Activated CD4-positive, alpha-beta T cell treated with anti-CD3 and anti-CD28 coated beads, Interleukin-10, Interleukin-2, amounts not matched to agents 100 ng/mL and 50 ng/mL, durations not matched to agents 16 hours and 8 hours (primary cell): ENCODE data around the gene DACH2.
"Not testable (repeated sequence)": the region's sequence is repeated elsewhere in the genome, so short reads cannot be mapped to it uniquely, and the experiment has no call there.

Experiments
- DNase-seq: peaks from one replicate; pipeline ENCODE4 v3.0.0-alpha.2; 2020

Gene DACH2

GRCh38 chrX:86148024-86148511 is at the start of gene DACH2:
Gene DACH2 (plus strand): TSS chrX:86148451.
- DNase-seq: peak; percentile 52

- DNase-seq: no peak
Observed at GRCh38 chrX:86102341-86102740, 45.9 kb upstream of the DACH2 start.

DNA sequence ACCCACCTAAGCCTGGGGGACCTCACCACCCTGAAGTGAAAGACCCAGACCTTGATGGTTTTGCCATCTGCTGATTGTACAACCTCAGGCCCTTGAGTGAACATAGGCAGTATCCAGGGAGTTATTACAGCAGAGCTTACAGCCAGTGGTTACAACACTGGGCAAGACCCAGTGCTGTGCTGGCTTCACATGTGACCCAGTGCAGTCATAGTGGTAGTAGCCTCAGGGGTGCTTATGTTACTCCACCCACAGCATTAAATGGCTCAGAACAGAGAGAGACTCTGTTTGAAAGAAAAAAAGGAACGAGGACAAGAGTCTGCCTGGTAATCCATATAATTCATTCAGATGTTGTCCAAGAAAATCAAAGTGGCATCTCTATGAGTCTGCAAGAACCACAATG is 45.2 kb upstream of the DACH2 start:
- no peak for DNase-seq

- no peak for DNase-seq
Observed at GRCh38 chrX:86104526-86104925, 43.7 kb upstream of the DACH2 start.

DNA sequence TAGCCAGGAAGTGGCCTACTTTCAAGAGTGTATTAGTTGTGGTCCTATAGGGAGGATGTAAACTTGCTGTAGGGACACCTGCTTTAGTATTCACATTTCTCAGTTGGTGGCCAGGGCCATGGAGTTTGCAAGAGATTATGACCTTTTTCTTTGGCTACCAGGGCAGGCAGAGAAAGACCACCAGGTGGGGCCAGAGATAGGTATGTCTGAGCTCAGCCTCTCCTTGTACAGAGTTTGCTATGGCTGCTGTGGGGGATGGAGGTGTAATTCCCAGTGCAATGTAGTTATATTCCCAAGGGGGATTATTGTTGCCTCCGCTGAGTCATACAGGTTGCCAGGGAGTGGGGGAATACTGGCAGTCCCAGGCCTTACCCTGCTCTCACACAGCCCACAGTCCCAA is 26.3 kb upstream of the DACH2 start:
- no peak for DNase-seq

GRCh38 chrX:86133761-86134160 is 14.5 kb upstream of the DACH2 start:
- DNase-seq: peak; percentile 22

DNA sequence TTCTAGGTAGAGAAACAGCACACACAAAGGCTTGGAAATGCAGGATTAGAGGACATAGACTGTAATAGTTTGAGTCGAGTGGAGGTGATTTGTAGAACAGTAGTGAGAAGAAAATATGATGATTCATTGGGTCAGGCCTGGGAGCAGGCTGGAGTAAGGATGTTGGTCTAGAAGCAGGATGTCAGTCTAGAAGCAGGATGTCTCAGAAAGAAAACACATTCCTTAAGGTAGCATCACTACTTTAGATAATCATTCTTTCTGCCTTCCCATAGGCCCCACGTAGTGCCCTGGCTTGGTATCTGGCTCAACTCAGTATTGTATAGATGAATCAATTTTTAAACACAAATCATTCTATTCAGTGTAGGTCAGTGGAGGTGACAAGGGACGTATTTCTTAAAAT is 11.2 kb upstream of the DACH2 start:
- DNase-seq: no peak

- DNase-seq: no peak
Observed at GRCh38 chrX:86141786-86142185, 6.5 kb upstream of the DACH2 start.

- DNase-seq: no peak
Observed at GRCh38 chrX:86146102-86146501, 2.1 kb upstream of the DACH2 start.

- DNase-seq: no peak
Observed at GRCh38 chrX:86148594-86148993, 343 bp downstream of the DACH2 start.

- no peak for DNase-seq
Observed at GRCh38 chrX:86149119-86149518, 868 bp downstream of the DACH2 start.

- DNase-seq: no peak
Observed at GRCh38 chrX:86154553-86154952, 6.3 kb downstream of the DACH2 start.

DNA sequence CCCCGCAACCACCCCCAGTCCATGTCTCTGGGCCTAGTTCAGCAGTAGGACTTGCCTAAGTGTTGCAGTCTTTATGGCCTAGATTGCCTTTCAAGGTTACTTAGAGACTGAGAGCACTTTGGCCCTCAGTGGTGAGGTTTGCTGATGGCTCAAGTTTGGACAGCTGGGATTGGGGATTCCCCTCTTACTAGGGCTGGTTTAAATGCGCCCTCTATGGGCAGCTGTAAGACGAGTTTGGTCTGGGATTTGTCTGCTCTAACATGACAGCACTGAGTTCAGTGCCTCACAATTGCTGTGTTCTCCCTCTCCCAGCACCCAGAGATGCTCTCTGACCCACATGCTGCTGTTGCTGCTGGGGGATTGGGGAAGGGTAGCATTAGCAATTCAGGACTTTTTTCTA is 23.1 kb downstream of the DACH2 start:
- peak; percentile 41 for DNase-seq

GRCh38 chrX:86178906-86179305 is 30.7 kb downstream of the DACH2 start:
- DNase-seq: no peak

GRCh38 chrX:86181325-86181724 is 33.1 kb downstream of the DACH2 start:
- not testable (repeated sequence) for DNase-seq

DNA sequence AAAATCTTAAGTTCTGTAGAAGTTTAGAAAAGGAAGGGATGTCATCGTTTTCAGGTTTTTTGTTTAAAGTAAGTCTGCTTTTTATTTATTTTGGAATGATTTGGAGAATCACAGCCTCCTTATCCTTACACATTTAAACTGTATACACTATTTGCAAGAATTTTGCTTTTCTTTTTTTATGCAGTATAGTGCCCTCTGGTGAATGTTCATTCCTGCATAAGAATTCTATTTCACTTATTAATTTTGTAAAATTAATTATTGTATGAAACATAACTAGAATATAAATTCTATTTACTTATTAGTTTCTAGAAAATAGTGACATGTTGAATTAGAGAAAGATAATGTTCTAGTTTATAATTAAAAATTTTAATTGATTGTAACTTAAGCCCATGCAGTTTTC is 44.6 kb downstream of the DACH2 start:
- no peak for DNase-seq

DNA sequence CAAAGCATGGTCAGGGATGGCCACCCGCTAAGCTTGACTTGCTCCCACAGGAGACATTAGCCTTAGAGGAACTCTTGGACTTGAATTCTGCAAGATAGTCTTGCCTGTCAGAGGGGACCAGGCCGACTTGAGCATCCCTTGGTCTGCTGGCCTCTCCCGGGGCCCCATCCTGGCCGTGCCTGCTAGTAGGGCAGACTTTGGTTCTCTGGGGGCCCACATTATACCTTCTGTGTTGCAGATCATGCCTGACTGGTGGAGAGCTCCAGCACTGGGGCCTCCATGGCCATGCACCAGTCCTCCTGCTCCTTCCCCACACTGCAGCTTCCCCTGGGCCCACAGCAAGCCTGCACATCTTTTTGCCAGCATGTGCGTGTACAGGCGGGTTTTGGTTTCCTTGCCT is 46.5 kb downstream of the DACH2 start:
- DNase-seq: no peak

GRCh38 chrX:86195343-86195742 is 47.1 kb downstream of the DACH2 start:
- DNase-seq: no peak

DNA sequence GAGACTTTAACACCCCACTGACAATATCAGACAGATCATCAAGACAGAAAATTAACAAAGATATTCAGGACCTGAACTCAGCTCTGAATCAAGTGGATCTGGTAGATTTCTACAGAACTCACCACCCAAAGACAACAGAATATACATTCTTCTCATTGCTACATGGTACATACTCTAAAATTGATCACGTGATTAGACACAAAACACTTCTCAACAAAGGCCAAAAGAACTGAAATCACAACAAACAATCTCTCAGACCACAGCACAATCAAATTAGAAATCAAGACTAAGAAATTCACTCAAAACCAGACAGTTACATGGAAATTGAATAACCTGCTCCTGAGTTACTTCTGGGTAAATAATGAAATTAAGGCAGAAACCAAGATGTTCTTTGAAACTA is 49.6 kb downstream of the DACH2 start:
- DNase-seq: no peak

DNA sequence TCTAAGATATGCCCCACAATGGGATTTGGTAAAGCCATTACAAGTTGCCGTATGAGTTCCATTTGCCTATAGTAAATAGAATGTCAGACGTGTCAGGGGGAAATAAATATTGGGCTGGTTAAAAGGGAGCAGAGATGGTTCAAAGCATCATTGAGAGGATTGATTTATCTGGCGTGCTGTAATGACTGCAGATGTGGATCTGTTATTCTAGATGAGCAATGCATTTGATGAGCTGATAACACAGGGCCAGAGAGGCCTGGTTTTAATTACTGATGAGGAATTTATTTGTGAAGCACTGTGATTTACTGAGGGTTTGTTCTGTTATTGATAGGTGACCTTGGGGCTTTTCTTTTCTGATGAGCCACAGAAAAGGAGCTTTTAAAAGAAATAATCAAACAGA is 62.5 kb downstream of the DACH2 start:
- no peak for DNase-seq

GRCh38 chrX:86215260-86215659 is 67.0 kb downstream of the DACH2 start:
- DNase-seq: no peak

DNA sequence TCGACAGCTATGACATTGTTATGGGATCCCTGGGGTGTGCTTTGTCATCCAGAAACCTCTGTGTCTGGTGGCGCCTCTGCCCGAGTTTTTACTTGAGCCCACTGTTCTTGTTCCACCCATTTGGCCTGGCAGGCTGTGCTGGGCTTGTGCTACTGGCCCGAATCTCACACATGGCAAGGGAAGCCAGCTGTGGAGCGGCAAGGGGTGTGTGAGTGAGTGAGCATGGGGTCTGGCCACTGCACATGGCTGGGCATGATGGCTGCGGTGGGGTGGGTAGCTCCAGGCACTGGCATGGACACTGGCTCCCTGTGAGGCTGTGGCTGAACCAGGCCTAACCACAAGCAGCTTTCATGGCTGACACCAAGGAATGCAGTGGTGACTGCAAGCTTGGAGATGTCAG is 89.2 kb downstream of the DACH2 start:
- DNase-seq: no peak

DNA sequence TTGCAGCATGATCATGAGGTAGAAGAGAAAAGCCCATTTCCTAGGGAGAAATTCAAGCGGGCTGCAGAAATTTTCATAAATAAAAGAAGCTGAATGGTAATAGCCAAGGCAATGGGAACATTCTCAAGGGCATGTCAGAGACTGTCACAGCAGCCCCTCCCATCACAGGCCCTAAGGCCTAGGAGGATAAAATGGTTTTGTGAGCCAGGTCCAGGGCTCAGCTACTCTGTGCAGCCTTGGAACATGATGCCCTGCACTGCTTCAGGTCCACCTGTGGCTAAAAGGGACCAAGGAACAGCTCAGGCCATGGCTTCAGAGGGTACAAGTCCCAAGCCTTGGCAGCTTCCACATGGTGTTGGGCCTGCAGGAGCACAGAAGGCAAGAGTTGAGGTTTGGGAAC is 93.3 kb downstream of the DACH2 start:
- DNase-seq: no peak

- DNase-seq: no peak
Observed at GRCh38 chrX:86263526-86263925, 115.3 kb downstream of the DACH2 start.

- DNase-seq: no peak
Observed at GRCh38 chrX:86295293-86295692, 147.0 kb downstream of the DACH2 start.

- no peak for DNase-seq
Observed at GRCh38 chrX:86322913-86323312, 174.7 kb downstream of the DACH2 start.
